NOMO-1 treated with DMSO at 0.1 percent for 48 hours (cell line): ENCODE measurements around the gene PRICKLE2.

Source experiments
- DNase-seq: peaks from one replicate; lab custom pipeline; 2025; ENCODE audit not compliant: unreplicated experiment; lab: John Stamatoyannopoulos, UW

PRICKLE2 gene

GRCh38 chr3:64080616-64081234, 144.5 kb downstream of the PRICKLE2 start:
- DNase-seq: no peak

GRCh38 chr3:64079369-64080150, 145.7 kb downstream of the PRICKLE2 start:
- no peak for DNase-seq

GRCh38 chr3:64078966-64079365, 146.3 kb downstream of the PRICKLE2 start:
- DNase-seq: no peak

GRCh38 chr3:64074895-64075679, 150.2 kb downstream of the PRICKLE2 start:
- no peak for DNase-seq

GRCh38 chr3:64074060-64074459, 151.2 kb downstream of the PRICKLE2 start:
- no peak for DNase-seq

- DNase-seq: no peak
These were observed 152.0 kb downstream of the PRICKLE2 start for GRCh38 chr3:64073158-64073761.

- DNase-seq: no peak
These were observed 153.1 kb downstream of the PRICKLE2 start for GRCh38 chr3:64072126-64072525.

- DNase-seq: no peak
These were observed 154.6 kb downstream of the PRICKLE2 start for GRCh38 chr3:64070704-64071103.

GRCh38 chr3:64067506-64068346, 157.5 kb downstream of the PRICKLE2 start:
- DNase-seq: no peak

GRCh38 chr3:64064804-64065203, 160.5 kb downstream of the PRICKLE2 start:
- DNase-seq: no peak

GRCh38 chr3:64063983-64064438, 161.3 kb downstream of the PRICKLE2 start:
- DNase-seq: no peak

- no peak for DNase-seq
These were observed 161.9 kb downstream of the PRICKLE2 start for GRCh38 chr3:64063207-64063982.

- no peak for DNase-seq
These were observed 163.6 kb downstream of the PRICKLE2 start for GRCh38 chr3:64061628-64062027.

- no peak for DNase-seq
These were observed 165.6 kb downstream of the PRICKLE2 start for GRCh38 chr3:64059484-64060175.

- no peak for DNase-seq
These were observed 166.7 kb downstream of the PRICKLE2 start for GRCh38 chr3:64058566-64058965.

- DNase-seq: no peak
These were observed 168.0 kb downstream of the PRICKLE2 start for GRCh38 chr3:64057231-64057630.

GRCh38 chr3:64056606-64057180, 168.6 kb downstream of the PRICKLE2 start:
- no peak for DNase-seq

- no peak for DNase-seq
These were observed 170.2 kb downstream of the PRICKLE2 start for GRCh38 chr3:64055076-64055475.

GRCh38 chr3:64054488-64054887, 170.8 kb downstream of the PRICKLE2 start:
- DNase-seq: no peak
